ENCODE results near the gene TGM2. TPM values are rescaled to one million over a fixed set of nuclear protein-coding genes. Genes with fewer than 3 reads are reported as not detected.

The TGM2 gene
- total RNA-seq, 1 donor from 2014 or later, result 4.8 TPM

- DNase-seq, result no peak
These were observed 3.7 kb downstream of the TGM2 start for GRCh38 chr20:38161412-38161774.

- no peak for DNase-seq
These were observed 4.9 kb downstream of the TGM2 start for GRCh38 chr20:38159957-38160756.

- no peak for DNase-seq
These were observed 5.5 kb downstream of the TGM2 start for GRCh38 chr20:38159566-38159956.

- no peak for DNase-seq
These were observed 6.2 kb downstream of the TGM2 start for GRCh38 chr20:38158701-38159351.

GRCh38 chr20:38157635-38158495 lies 7.2 kb downstream of the TGM2 start:
- no peak for DNase-seq

- no peak for DNase-seq
These were observed 8.0 kb downstream of the TGM2 start for GRCh38 chr20:38156888-38157634.

GRCh38 chr20:38156280-38156679 lies 8.8 kb downstream of the TGM2 start:
- no peak for DNase-seq

- no peak for DNase-seq
These were observed 9.3 kb downstream of the TGM2 start for GRCh38 chr20:38155811-38156210.

- no peak for DNase-seq
These were observed 11.7 kb downstream of the TGM2 start for GRCh38 chr20:38153401-38153800.

- peak; percentile 57 for DNase-seq
These were observed 12.3 kb downstream of the TGM2 start for GRCh38 chr20:38152621-38153221.

- DNase-seq, result peak; percentile 36
These were observed 12.9 kb downstream of the TGM2 start for GRCh38 chr20:38152175-38152620.

GRCh38 chr20:38151455-38151854 lies 13.6 kb downstream of the TGM2 start:
- no peak for DNase-seq

- no peak for DNase-seq
These were observed 14.5 kb downstream of the TGM2 start for GRCh38 chr20:38150335-38151170.

- DNase-seq, result no peak
These were observed 16.6 kb downstream of the TGM2 start for GRCh38 chr20:38148328-38149102.

GRCh38 chr20:38147751-38148150 lies 17.3 kb downstream of the TGM2 start:
- DNase-seq, result no peak

GRCh38 chr20:38147163-38147562 lies 17.9 kb downstream of the TGM2 start:
- no peak for DNase-seq

- no peak for DNase-seq
These were observed 18.4 kb downstream of the TGM2 start for GRCh38 chr20:38146628-38147027.

- no peak for DNase-seq
These were observed 18.9 kb downstream of the TGM2 start for GRCh38 chr20:38146156-38146555.

GRCh38 chr20:38145729-38146075 lies 19.4 kb downstream of the TGM2 start:
- no peak for DNase-seq

All from skin of body (tissue), 2 donors.